ENCODE data around the gene SCN1A.
A peak's percentile ranks its signal among the peaks of the same experiment; 100 is the strongest.

Gene SCN1A

GRCh38 chr2:166127217-166128155, at the start of gene SCN1A:
Gene SCN1A, minus strand, starts transcription at chr2:166128020. Its CDS starts 54,399 bp downstream, at chr2:166073621.
- in situ Hi-C loops (cut with HindIII; ENCODE audit: low pct_unique_long_range_greater_than_20kb, low sequenced_read_pairs) = no loop called here
- no peak for TF ChIP-seq JUND (IDR thresholded peaks at IDR 0.05; ENCODE audit: low read depth)

GRCh38 chr2:166173263-166173662, 45.4 kb upstream of the SCN1A start:
- TF ChIP-seq JUND (IDR thresholded peaks at IDR 0.05; ENCODE audit: low read depth) = no peak
- no peak for DNase-seq (ENCODE audit: low read depth in 1 of 2, low spot score in 1 of 2)
- in situ Hi-C loops (cut with HindIII; ENCODE audit: low pct_unique_long_range_greater_than_20kb, low sequenced_read_pairs) = no loop called here

More at GRCh38 chr2:166127217-166128155, at the start of gene SCN1A:
- DNase-seq (ENCODE audit: low read depth in 1 of 2, low spot score in 1 of 2) = peak in 1 of 2 experiments; percentile 37

GRCh38 chr2:166171216-166171615, 43.4 kb upstream of the SCN1A start:
- DNase-seq (ENCODE audit: low read depth in 1 of 2, low spot score in 1 of 2) = no peak
- in situ Hi-C loops (cut with HindIII; ENCODE audit: low pct_unique_long_range_greater_than_20kb, low sequenced_read_pairs) = no loop called here
- TF ChIP-seq JUND (IDR thresholded peaks at IDR 0.05; ENCODE audit: low read depth) = no peak

GRCh38 chr2:166170356-166170755, 42.5 kb upstream of the SCN1A start:
- no peak for DNase-seq (ENCODE audit: low read depth in 1 of 2, low spot score in 1 of 2)
- in situ Hi-C loops (cut with HindIII; ENCODE audit: low pct_unique_long_range_greater_than_20kb, low sequenced_read_pairs) = no loop called here
- no peak for TF ChIP-seq JUND (IDR thresholded peaks at IDR 0.05; ENCODE audit: low read depth)

- in situ Hi-C loops (cut with HindIII; ENCODE audit: low pct_unique_long_range_greater_than_20kb, low sequenced_read_pairs) = no loop called here
- TF ChIP-seq JUND (IDR thresholded peaks at IDR 0.05; ENCODE audit: low read depth) = no peak
- DNase-seq (ENCODE audit: low read depth in 1 of 2, low spot score in 1 of 2) = no peak
Measured at GRCh38 chr2:166167449-166167848, 39.6 kb upstream of the SCN1A start.

- DNase-seq (ENCODE audit: low read depth in 1 of 2, low spot score in 1 of 2) = no peak
- TF ChIP-seq JUND (IDR thresholded peaks at IDR 0.05; ENCODE audit: low read depth) = no peak
- in situ Hi-C loops (cut with HindIII; ENCODE audit: low pct_unique_long_range_greater_than_20kb, low sequenced_read_pairs) = no loop called here
Measured at GRCh38 chr2:166163775-166164174, 36.0 kb upstream of the SCN1A start.

GRCh38 chr2:166158546-166158945, 30.7 kb upstream of the SCN1A start:
- in situ Hi-C loops (cut with HindIII; ENCODE audit: low pct_unique_long_range_greater_than_20kb, low sequenced_read_pairs) = no loop called here
- no peak for DNase-seq (ENCODE audit: low read depth in 1 of 2, low spot score in 1 of 2)
- TF ChIP-seq JUND (IDR thresholded peaks at IDR 0.05; ENCODE audit: low read depth) = no peak

GRCh38 chr2:166157578-166157977, 29.8 kb upstream of the SCN1A start:
- in situ Hi-C loops (cut with HindIII; ENCODE audit: low pct_unique_long_range_greater_than_20kb, low sequenced_read_pairs) = no loop called here
- no peak for TF ChIP-seq JUND (IDR thresholded peaks at IDR 0.05; ENCODE audit: low read depth)

GRCh38 chr2:166156985-166157490, 29.2 kb upstream of the SCN1A start:
- DNase-seq (ENCODE audit: low read depth in 1 of 2, low spot score in 1 of 2) = no peak
- in situ Hi-C loops (cut with HindIII; ENCODE audit: low pct_unique_long_range_greater_than_20kb, low sequenced_read_pairs) = no loop called here
- TF ChIP-seq JUND (IDR thresholded peaks at IDR 0.05; ENCODE audit: low read depth) = no peak

More at GRCh38 chr2:166157578-166157977, 29.8 kb upstream of the SCN1A start:
- no peak for DNase-seq (ENCODE audit: low read depth in 1 of 2, low spot score in 1 of 2)

- TF ChIP-seq JUND (IDR thresholded peaks at IDR 0.05; ENCODE audit: low read depth) = no peak
- in situ Hi-C loops (cut with HindIII; ENCODE audit: low pct_unique_long_range_greater_than_20kb, low sequenced_read_pairs) = no loop called here
- no peak for DNase-seq (ENCODE audit: low read depth in 1 of 2, low spot score in 1 of 2)
Measured at GRCh38 chr2:166155589-166155988, 27.8 kb upstream of the SCN1A start.

GRCh38 chr2:166154685-166155338, 27.0 kb upstream of the SCN1A start:
- TF ChIP-seq JUND (IDR thresholded peaks at IDR 0.05; ENCODE audit: low read depth) = no peak
- no peak for DNase-seq (ENCODE audit: low read depth in 1 of 2, low spot score in 1 of 2)
- in situ Hi-C loops (cut with HindIII; ENCODE audit: low pct_unique_long_range_greater_than_20kb, low sequenced_read_pairs) = no loop called here

- no peak for TF ChIP-seq JUND (IDR thresholded peaks at IDR 0.05; ENCODE audit: low read depth)
- no peak for DNase-seq (ENCODE audit: low read depth in 1 of 2, low spot score in 1 of 2)
- in situ Hi-C loops (cut with HindIII; ENCODE audit: low pct_unique_long_range_greater_than_20kb, low sequenced_read_pairs) = no loop called here
Measured at GRCh38 chr2:166152064-166152463, 24.2 kb upstream of the SCN1A start.
